Keratinocyte (primary cell): Measurements from ENCODE around the gene DLG2. TPM values are rescaled to one million over a fixed set of nuclear protein-coding genes. Genes with fewer than 3 reads are reported as not detected.

Source experiments
- DNase-seq: peaks from one replicate; pipeline ENCODE4 v3.0.0-alpha.2; 2011; ENCODE audit warnings: low read depth, missing footprints, low spot score
- FAIRE-seq: peaks from 2 replicates; lab custom pipeline; 2011; peaks lifted over from hg19 to GRCh38; lab: Jason Lieb, UNC
- H2AFZ ChIP-seq: 2 replicates; pipeline ENCODE4 v1.6.0; 2012; ENCODE audit warnings: low read length, control low read depth, inconsistent platforms; ENCODE audit not compliant: control insufficient read depth
- H3K27ac ChIP-seq: 2 replicates; pipeline ENCODE4 v1.5.1; 2011; ENCODE audit warnings: low read length; ENCODE audit not compliant: control insufficient read depth, insufficient read depth
- H3K27me3 ChIP-seq: 3 replicates; pipeline ENCODE4 v1.6.0; 2011; ENCODE audit warnings: low read length; ENCODE audit not compliant: control insufficient read depth, insufficient read depth; ENCODE audit errors: extremely low read depth
- H3K36me3 ChIP-seq, 2 experiments: 2 replicates in 1 of 2; 3 replicates in 1 of 2; pipeline ENCODE4 v1.5.1; 2011; ENCODE audit warnings: low read length in 2 of 2, mild to moderate bottlenecking in 1 of 2; ENCODE audit not compliant: control insufficient read depth in 2 of 2, insufficient read depth in 2 of 2; ENCODE audit errors: extremely low read depth in 1 of 2
- H3K4me1 ChIP-seq: 3 replicates; pipeline ENCODE4 v1.5.1; 2011; ENCODE audit warnings: low read length; ENCODE audit not compliant: control insufficient read depth, insufficient read depth; ENCODE audit errors: extremely low read depth
- H3K4me2 ChIP-seq: 3 replicates; pipeline ENCODE4 v1.6.0; 2011; ENCODE audit warnings: low read depth, low read length; ENCODE audit not compliant: control insufficient read depth, insufficient read depth; ENCODE audit errors: extremely low read depth
- H3K4me3 ChIP-seq, 3 experiments: fragments of 200-600 bp in 1 of 3; sonication (generic) in 1 of 3; 2 replicates in 2 of 3; 3 replicates in 1 of 3; pipeline ENCODE4 v1.5.1; 2011 to 2016; ENCODE audit warnings: low read length in 3 of 3, mild to moderate bottlenecking in 3 of 3, control low read depth in 2 of 3, inconsistent platforms in 1 of 3, low read depth in 1 of 3, mixed read lengths in 1 of 3, mixed run types in 1 of 3, moderate library complexity in 1 of 3; ENCODE audit not compliant: control insufficient read depth in 2 of 3, insufficient read depth in 2 of 3; ENCODE audit errors: extremely low read depth in 1 of 3
- H3K79me2 ChIP-seq: 2 replicates; pipeline ENCODE4 v1.6.0; 2012; ENCODE audit warnings: low read length; ENCODE audit not compliant: control insufficient read depth, insufficient read depth
- H3K9ac ChIP-seq: 3 replicates; pipeline ENCODE4 v1.6.0; 2011; ENCODE audit warnings: low read length; ENCODE audit not compliant: control insufficient read depth, insufficient read depth; ENCODE audit errors: extremely low read depth
- H3K9me1 ChIP-seq: 3 replicates; pipeline ENCODE4 v1.6.0; 2011; ENCODE audit warnings: low read length; ENCODE audit not compliant: control insufficient read depth, insufficient read depth; ENCODE audit errors: extremely low read depth
- H3K9me3 ChIP-seq: 2 replicates; pipeline ENCODE4 v1.5.1; 2012; ENCODE audit warnings: low read depth, low read length; ENCODE audit not compliant: control insufficient read depth
- H4K20me1 ChIP-seq: 3 replicates; pipeline ENCODE4 v1.6.0; 2011; ENCODE audit warnings: low read length; ENCODE audit not compliant: control insufficient read depth, insufficient read depth; ENCODE audit errors: extremely low read depth
- CTCF ChIP-seq, 3 experiments: IDR thresholded peaks in 1 of 3; conservative IDR thresholded peaks in 1 of 3; optimal IDR thresholded peaks in 1 of 3; 2 replicates in 2 of 3; 3 replicates in 1 of 3; pipeline versions ENCODE3 to v1.5.1; 2011; ENCODE audit warnings: low read length in 3 of 3, mild to moderate bottlenecking in 3 of 3, moderate library complexity in 2 of 3, control low read depth in 1 of 3, inconsistent platforms in 1 of 3; ENCODE audit not compliant: insufficient read depth in 2 of 3; ENCODE audit errors: extremely low read depth in 1 of 3
- EZH2 ChIP-seq: IDR thresholded peaks from one replicate; pipeline ENCODE4 v1.6.1; 2012; ENCODE audit warnings: inconsistent platforms, mild to moderate bottlenecking, low read length, moderate library complexity
- dilution Hi-C: fragments of 300-500 bp; cut with MboI; formaldehyde crosslinking; loops from one replicate; pipeline ENCODE4 v1.7.0; 2020; ENCODE audit warnings: low sequenced_read_pairs; ENCODE audit not compliant: extremely low pct_ligation_motif_present
- polyA plus RNA-seq, 5 experiments: library from polyadenylated mRNA; depleted of rRNA in 3 of 5; stranded (reverse) in 3 of 5; stranded (forward) in 1 of 5; unstranded in 1 of 5; fragments of >200 nt; gene quantifications; 1 replicate in 1 of 5; 2 replicates in 3 of 5; 3 replicates in 1 of 5; pipeline versions ENCODE4 v1.2.1 to v1.2.3, GENCODE V29; 2011 to 2012; ENCODE audit warnings: missing spikeins in 2 of 5, low read depth in 1 of 5, low replicate concordance in 1 of 5

DLG2 gene
- polyA plus RNA-seq, 1 donor (not counting 4 experiments of a cell fraction or from before 2014, with no cell fraction given), result 0.55 TPM

GRCh38 chr11:85196968-85197367 lies 430.2 kb downstream of the DLG2 start:
- Histone ChIP-seq H2AFZ (no peak overlapping the region), H3K9me3 (no peaks in the 10 kb centered on the region), H3K4me3 (no peak overlapping the region), H3K9ac (no peak overlapping the region), H3K9me1 (no peaks in the 10 kb centered on the region), H4K20me1 (no peaks in the 10 kb centered on the region), H3K36me3 (no peaks in the 10 kb centered on the region), H3K27ac (no peak overlapping the region), H3K4me1 (no peaks in the 10 kb centered on the region), H3K79me2 (no peaks in the 10 kb centered on the region), H3K4me2 (no peak overlapping the region), H3K27me3 (no peaks in the 10 kb centered on the region)
- FAIRE-seq (no peak), DNase-seq (no peak)
- TF ChIP-seq CTCF (optimal IDR thresholded peaks at IDR 0.05 in 1 of 3, IDR thresholded peaks at IDR 0.05 in 1 of 3, conservative IDR thresholded peaks at IDR 0.05 in 1 of 3; ENCODE audit: extremely low read depth in 1 of 3, insufficient read depth in 2 of 3, low read length in 3 of 3), result no peak
- no peak for TF ChIP-seq EZH2
- dilution Hi-C loops, result no loop called here

- Histone ChIP-seq H4K20me1 (no peaks in the 10 kb centered on the region), H3K27ac (no peak overlapping the region), H2AFZ (no peak overlapping the region), H3K4me1 (no peaks in the 10 kb centered on the region), H3K4me2 (no peak overlapping the region), H3K9me3 (no peaks in the 10 kb centered on the region), H3K27me3 (no peaks in the 10 kb centered on the region), H3K36me3 (no peaks in the 10 kb centered on the region), H3K4me3 (no peak overlapping the region), H3K9me1 (no peaks in the 10 kb centered on the region), H3K9ac (no peak overlapping the region), H3K79me2 (no peaks in the 10 kb centered on the region)
- FAIRE-seq, result no peak
- no peak for TF ChIP-seq CTCF (optimal IDR thresholded peaks at IDR 0.05 in 1 of 3, IDR thresholded peaks at IDR 0.05 in 1 of 3, conservative IDR thresholded peaks at IDR 0.05 in 1 of 3; ENCODE audit: extremely low read depth in 1 of 3, insufficient read depth in 2 of 3, low read length in 3 of 3)
- TF ChIP-seq EZH2, result no peak
- no peak for DNase-seq
- dilution Hi-C loops, result no loop called here
Observed at GRCh38 chr11:85195934-85196333, 431.2 kb downstream of the DLG2 start.
